Activated naive CD4-positive, alpha-beta T cell treated with anti-CD3 and anti-CD28 coated beads, Interleukin-2, amount 50 U/mL, for 16 hours (primary cell): ENCODE data around the gene TRNAU1AP.
A peak's percentile ranks its signal among the peaks of the same experiment; 100 is the strongest.
"Not testable (repeated sequence)": the region's sequence is repeated elsewhere in the genome, so short reads cannot be mapped to it uniquely, and the experiment has no call there.

Source experiments
- DNase-seq: peaks from one replicate; pipeline ENCODE4 v3.0.0-alpha.2; 2020

Gene TRNAU1AP

DNA sequence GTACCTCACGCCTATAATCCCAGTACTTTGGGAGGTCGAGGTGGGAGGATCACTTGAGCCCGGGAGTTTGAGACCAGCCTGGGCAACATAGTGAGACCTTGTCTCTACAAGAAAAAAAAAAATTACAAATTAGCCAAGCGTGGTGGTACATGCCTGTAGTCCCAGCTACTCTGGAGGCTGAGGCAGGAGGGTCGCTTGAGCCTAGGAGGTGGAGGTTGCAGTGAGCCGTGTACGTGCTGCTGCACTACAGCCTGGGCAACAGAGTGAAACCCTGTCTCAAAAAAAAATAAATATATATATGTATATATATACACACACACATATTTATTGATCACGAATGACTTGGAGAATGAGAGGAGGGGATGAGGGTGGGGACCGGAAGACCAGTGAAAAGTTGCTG is 30.3 kb upstream of the TRNAU1AP start:
- not testable (repeated sequence) for DNase-seq

GRCh38 chr1:28525002-28525642 is 27.8 kb upstream of the TRNAU1AP start:
- not testable (repeated sequence) for DNase-seq

DNA sequence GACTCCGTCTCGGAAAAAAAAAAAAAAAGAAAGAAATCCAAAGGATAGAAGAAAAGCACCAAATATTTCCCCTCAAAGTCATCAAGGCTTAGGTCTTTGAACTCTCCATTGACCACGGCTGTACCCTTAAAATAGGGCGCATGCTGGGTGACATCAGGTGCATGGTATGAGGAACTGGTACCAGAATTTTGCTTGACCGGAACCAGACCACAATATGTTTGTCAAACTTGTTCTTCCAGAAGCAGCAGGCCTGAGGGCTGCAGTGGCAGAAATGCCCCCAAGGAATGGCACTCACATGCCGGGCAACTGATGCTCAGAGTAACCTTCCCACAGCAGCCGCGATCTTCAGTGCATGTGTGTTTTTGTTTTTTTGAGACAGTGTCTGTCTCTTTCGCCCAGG is 26.0 kb upstream of the TRNAU1AP start:
- no peak for DNase-seq

- DNase-seq = no peak
Measured at GRCh38 chr1:28530456-28530855, 22.4 kb upstream of the TRNAU1AP start.

- DNase-seq = no peak
Measured at GRCh38 chr1:28534671-28535070, 18.2 kb upstream of the TRNAU1AP start.

DNA sequence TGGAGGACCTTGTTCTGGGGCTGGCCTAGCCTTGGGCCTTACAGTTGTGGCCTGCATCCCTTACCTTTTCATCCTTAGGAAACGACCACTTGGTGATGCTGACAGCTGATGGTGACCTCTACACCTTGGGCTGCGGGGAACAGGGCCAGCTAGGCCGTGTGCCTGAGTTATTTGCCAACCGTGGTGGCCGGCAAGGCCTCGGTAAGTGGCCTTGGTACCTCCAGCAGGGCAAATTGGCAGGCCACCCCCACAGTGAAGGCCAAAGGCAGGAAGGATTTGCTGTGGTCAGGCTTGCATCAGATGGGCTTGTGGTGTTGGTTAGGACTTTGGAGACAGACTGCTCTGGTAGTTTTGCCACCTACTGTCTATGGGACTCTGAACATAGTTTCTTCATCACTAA is 17.7 kb upstream of the TRNAU1AP start:
- DNase-seq = no peak

DNA sequence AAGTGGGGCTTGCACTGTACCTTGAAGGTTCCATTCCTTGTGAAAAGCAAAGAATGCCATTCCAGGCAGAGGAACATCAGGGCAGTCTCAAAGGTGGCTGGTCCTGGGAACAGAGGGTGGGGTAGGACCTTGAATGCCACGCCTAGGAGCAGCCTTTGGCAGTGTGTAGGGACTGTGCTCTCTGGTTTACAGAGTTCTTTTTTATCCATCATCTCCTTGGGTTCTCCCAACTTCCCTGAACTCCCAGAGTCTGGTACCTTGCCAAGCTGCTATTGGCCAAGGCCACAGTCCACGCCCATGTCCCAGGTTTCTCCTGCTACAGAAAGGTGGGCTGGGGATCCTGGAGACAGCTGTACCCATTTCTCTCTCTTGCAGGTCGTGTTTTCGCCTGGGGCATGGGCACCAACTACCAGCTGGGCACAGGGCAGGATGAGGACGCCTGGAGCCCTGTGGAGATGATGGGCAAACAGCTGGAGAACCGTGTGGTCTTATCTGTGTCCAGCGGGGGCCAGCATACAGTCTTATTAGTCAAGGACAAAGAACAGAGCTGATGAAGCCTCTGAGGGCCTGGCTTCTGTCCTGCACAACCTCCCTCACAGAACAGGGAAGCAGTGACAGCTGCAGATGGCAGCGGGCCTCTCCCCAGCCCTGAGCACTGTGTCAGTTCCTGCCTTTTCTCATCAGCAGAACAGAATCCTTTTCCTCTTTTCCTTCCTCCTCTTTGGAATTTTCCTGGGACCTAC is 15.3 kb upstream of the TRNAU1AP start:
- no peak for DNase-seq

DNA sequence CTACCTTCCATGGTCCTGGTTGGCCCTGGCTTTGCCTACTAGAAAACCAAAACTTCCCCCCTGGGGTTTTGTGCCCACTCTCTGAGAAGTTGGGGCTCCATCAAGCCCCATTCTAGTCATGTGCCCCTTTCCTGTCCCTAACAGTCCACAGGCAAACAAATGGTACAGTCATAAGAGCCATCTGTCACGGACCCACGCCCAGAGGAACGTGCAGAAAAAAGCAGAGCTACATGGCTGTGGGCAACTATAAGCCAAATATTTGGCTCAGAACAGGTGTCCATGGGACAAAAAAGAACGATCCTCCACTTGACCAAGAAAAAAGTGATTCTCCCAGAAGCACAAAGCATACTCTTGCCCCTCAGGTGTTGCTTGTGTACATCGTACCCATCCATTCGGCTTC is 14.6 kb upstream of the TRNAU1AP start:
- DNase-seq = no peak

DNA sequence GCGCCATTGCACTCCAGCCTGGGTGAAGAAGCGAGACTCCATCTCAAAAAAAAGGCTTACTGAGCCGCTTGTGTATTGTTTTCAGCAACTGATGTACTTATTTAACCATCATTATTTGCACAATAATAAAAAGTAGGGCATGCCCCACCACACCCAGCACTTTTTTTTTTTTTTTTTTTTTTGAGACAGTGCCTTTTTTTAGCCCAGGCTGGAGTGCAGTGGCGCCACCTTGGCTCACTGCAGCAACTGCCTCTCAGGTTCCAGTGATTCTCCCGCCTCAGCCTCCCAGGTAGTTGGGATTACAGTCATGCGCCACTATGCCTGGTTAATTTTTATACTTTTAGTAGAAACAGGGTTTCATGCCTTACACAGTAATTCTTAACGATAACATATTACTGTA is 12.2 kb upstream of the TRNAU1AP start:
- no peak for DNase-seq

DNA sequence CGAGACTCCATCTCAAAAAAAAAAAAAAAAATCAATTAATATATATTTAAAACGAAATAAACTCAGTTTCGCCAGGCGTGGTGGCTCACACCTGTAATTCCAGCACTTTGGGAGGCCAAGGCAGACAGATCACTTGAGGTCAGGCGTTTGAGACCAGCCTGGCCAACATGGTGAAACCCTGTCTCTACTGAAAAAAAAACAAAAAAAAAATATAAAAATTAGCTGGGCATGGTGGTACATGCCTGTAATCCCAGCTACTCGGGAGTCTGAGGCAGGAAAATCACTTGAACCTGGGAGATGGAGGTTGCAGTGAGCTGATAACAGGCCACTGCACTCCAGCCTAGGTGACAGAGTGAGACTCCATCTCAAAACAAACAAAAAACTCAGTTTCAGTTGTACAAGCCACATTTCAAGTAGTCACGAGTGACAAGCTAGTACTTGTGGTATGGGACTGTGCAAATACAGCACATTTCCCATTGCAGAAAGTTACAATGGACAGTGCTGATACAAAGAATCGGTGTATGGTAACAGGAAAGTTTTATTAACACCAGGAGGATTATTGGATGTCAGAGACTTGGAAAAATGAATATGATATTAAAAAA is 11.4 kb upstream of the TRNAU1AP start:
- DNase-seq = not testable (repeated sequence)

- no peak for DNase-seq
Measured at GRCh38 chr1:28545246-28545628, 7.6 kb upstream of the TRNAU1AP start.

DNA sequence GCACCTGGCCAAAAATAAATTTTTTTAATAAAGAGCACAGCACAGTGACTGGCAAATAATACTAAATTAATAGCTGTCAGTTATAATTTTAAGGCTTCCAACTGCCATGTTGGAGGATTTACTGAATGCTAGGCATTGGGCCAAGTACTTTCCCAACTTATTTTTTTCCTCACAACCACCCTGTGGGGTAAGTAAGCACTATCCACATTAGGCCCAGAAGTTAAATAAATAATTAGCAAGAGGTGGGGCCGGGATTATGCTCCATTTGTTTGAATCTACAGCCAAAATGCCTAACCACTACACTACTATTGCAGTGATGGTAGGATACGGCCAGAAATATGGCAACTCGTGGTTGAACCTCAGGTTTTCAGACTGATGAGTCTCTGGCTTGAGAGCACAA is 4.6 kb upstream of the TRNAU1AP start:
- no peak for DNase-seq

DNA sequence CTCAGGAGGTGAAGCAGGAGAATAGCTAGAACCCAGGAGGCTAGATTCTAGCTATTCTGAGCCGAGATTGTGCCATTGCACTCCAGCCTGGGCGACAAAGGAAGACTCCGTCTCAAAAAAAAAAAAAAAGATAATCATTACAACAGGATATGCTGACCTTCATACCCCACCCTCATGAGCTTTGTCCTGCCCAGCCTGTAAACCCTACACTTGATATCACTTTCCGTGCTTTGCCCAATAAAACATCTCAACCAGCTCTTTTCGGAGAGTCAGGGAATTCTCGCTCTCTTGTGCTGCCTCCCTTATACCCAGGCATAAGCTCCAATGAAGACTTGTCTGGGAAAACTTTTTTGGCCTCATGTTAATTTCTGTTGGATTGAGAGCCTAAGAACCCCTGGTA is 1.5 kb upstream of the TRNAU1AP start:
- no peak for DNase-seq

GRCh38 chr1:28560886-28561285 is 8.0 kb downstream of the TRNAU1AP start:
- no peak for DNase-seq

GRCh38 chr1:28564310-28564709 is 11.4 kb downstream of the TRNAU1AP start:
- no peak for DNase-seq

GRCh38 chr1:28565040-28565439 is 12.2 kb downstream of the TRNAU1AP start:
- DNase-seq = no peak

DNA sequence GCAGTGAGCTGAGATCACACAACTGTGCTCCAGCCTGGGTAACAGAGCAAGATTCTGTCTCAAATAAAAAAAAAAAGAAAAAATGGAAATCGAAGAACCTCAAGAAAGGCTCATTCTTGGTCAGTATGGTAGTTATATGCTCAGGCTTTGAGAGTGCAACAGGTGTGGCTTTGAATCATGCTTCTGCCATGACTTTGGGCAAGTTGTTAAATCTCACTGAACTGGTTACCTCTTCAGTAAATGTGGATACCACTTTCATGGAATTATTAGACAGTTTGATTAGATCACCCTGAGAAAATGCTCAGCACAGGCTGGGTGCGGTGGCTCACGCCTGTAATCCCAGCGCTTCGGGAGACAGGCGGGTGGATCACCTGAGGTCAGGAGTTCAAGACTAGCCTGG is 12.8 kb downstream of the TRNAU1AP start:
- DNase-seq = no peak

DNA sequence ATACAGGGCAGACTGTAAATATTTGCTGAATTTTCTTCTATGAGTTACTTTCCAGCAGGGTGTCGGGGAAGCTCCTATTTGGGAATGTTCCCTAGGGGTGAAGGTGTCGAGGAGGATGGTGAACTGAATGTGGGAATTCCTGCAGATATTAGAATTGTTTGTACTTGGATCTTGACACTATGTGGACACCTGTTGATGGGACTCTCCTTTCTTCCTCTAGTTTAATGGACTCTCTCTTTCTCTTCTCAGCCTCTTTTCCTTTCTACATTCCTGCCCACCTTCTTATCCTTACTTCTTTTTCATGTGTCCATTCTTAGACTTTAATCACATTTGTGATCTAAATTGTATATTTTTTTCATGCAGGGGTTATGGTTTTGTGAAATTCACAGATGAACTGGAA is 14.0 kb downstream of the TRNAU1AP start:
- DNase-seq = no peak

DNA sequence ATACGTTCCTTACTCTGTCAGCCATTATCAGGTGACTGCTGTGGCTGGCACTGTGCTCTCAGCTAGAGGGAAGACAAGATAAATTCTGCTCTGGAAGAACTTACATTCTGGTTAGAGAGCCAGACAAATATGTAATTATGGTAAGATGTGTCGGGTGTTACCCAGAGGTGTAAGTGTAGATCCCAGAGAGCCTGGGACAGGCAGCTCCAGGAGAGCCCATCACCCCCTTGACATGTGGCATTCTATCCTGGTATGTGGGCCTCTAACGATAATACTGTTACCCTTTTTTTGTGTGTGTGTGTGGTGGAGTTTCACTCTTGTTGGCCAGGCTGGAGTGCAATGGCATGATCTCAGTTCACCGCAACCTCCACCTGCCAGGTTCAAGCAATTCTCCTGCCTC is 19.0 kb downstream of the TRNAU1AP start:
- DNase-seq = no peak

- not testable (repeated sequence) for DNase-seq
Measured at GRCh38 chr1:28572891-28573290, 20.0 kb downstream of the TRNAU1AP start.

DNA sequence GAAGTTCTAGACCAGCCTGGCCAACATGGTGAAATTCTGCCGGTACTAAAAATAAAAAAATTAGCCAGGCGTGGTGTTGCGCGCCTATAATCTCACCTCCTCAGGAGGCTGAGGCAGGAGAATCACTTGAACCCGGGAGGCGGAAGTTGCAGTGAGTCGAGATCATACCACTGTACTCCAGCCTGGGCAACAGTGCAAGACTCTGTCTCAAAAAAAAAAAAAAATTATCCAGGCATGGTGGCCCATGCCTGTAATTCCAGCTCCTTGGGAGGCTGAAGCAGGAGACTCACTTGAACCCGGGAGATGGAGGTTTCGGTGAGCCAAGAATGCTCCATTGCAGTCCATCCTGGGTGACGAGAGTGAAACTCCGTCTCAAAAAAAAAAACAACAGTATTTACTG is 20.7 kb downstream of the TRNAU1AP start:
- no peak for DNase-seq

- peak; percentile 16 for DNase-seq
Measured at GRCh38 chr1:28577052-28577678, 24.3 kb downstream of the TRNAU1AP start.

GRCh38 chr1:28577738-28578536 is 25.1 kb downstream of the TRNAU1AP start:
- peak; percentile 19 for DNase-seq
